Activated CD4-positive, alpha-beta T cell treated with anti-CD3 and anti-CD28 coated beads for 1 hour (primary cell): Measurements from ENCODE around the gene SPRR3.
"Not testable (repeated sequence)": the region's sequence is repeated elsewhere in the genome, so short reads cannot be mapped to it uniquely, and the experiment has no call there.

Experiments used
- DNase-seq: peaks from one replicate; pipeline ENCODE4 v3.0.0-alpha.2; 2020

Gene SPRR3

DNA sequence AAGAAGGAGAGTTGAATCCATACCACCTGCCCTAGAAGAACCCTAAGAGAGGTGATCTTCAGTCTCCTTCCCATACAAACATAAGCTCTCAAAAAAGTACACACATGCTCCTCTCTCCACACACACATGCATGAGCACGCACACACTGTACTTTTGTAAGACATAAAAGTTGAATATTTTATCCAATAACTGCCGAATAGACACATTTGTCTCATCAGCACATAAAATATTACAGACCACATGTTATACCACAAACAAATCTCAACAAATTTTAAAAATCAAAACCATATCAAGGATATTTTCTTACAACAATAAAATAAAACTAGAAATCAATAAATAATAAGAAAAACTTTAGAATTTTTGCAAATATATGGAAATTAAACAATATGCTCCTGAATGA is 15.0 kb upstream of the SPRR3 start:
- no peak for DNase-seq

DNA sequence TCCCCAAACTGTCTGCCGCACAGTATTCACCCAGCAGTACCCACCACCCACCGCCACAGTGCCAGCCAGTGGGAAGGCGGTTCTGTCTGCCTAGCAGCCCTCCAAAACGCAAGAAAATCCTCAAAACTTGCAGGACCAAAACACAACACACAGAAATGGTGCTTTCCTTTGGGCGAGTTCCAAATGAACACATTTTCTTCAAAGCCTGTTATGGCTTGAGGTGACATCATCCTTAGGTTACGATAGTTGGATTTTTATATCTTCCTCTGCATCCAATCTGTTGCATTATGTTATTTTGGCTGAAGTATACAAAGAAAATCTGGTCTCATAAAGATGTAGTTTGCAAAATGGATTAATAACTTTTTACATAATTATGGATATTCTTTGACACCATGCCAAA is 8.4 kb upstream of the SPRR3 start:
- DNase-seq: no peak

DNA sequence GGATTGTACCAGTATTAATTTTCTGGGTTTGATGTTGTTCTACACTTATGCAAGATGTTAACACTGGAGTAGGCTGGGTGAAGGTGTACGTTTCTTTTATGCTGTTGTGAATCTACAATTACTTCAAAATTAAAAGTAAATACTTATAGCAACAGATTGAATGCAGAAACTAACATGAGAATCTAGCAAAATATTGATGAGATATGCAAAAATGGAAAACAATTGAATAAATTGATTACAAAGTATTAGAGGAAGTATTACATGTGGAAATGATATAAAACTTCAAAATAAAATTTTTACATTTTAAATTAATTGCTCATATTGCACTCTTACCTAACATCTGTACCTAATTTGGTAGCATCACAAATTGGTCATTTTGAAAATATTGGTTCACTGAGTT is 5.7 kb upstream of the SPRR3 start:
- no peak for DNase-seq

DNA sequence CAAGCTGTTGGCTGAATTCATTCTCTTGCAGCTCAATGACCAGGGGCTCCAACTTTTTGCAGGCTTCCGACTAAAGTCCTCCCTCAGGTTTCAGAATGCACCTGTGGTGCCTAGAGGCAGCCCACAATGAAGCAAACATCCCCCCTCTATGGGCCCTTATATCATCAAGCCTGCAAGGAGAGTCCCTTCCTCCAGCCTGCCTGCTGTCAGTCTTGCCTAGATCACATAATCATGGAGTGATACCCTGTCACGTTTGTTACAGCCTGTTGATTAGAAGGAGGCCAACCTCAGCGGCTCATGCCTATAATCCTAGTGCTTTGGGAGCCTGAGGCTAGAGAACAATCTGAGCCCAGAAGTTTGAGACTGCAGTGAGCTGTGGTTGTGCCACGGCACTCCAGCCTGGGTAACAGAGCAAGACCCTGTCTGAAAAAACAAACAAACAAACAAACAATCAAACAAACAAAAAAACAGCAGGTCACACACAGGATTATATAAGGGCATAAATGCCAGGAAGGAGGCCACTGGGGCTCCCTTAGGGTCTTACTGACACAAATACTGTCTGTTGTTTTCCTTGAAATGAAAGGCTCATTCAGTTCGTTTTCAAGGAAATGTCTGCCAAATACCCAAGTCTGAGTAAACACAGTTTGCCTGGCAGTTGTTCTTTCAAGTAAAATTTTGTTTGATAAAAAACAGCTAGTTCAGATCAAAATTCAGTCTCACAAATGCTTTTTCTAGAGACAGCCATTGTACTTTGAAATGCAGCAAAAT is 4.7 kb upstream of the SPRR3 start:
- no peak for DNase-seq

GRCh38 chr1:152997901-152998300 is 3.6 kb upstream of the SPRR3 start:
- no peak for DNase-seq

DNA sequence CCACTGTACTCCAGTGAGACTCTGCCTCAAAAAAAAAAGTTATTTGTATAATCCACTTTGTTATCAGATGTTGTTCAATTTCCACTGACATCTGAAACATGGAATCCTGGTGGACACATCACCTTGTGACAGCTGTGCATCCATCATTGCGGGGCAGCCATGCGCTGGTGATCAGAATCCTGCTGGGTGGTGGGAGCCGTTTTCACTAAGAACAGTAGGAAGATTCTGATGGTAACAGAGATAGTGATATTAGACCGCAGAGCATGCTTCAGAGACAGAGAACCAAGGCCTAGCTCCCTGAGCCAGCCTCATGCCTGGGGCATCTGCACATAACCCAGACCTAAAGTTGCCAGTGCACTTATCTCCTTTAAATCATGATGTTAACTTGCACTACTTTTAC is 3.1 kb upstream of the SPRR3 start:
- no peak for DNase-seq

DNA sequence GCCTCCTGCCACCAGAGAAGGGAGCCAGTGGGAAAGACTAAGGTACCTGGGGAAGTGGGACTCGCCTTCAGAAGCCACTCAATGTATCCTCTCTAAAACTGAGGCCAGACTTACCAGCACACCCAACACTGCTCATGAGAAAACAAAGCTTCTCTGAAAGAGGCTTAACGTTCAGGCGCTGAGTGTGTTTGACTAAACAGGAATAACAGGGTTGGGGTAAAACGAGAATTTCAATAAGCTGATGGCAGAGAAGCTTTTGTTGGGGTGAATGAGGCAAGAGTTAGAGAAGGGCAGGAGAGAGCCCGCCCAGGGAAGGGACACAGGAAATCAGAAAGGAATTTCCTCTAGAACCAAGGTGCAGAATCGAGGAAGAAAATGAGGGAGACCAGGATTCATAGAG is 1.7 kb upstream of the SPRR3 start:
- no peak for DNase-seq

DNA sequence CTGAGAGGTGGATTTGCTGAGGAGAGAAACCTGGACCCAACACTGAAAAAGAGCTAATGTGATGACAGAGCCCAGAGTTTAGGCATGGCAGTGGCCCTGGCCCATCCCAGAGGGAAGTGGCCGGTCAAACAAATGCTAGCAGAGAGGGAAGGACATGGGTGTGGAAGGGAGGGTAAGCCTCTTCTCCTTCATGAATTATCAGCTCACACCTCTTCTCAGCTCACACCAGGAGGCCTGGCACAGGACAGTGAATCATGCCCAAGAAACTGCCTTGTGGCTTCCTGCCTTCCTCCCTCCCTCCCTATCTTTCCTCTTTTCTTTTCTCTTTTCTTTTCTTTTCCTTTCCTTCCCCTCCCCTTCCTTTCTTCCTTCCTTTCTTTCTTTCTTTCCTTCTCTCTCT is 1.3 kb upstream of the SPRR3 start:
- no peak for DNase-seq

GRCh38 chr1:153011235-153011758 is 9.7 kb downstream of the SPRR3 start:
- DNase-seq: not testable (repeated sequence)

DNA sequence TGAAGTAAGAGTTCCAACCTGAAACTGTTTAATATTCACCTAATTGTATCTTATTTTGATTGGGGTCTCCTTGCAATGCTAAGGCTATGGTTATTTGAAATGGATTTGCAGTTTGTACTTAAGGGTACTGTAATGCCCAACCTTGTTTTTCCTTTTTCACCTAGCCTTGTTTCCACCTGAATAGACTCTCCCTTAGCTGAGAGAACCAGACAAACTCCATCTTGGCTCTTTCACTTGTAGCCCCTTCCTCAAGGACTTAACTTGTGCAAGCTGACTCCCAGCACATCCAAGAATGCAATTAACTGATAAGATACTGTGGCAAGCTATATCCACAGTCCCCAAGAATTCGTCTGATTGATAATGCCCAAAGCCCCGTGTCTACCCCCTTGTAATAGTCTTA is 20.3 kb downstream of the SPRR3 start:
- DNase-seq: not testable (repeated sequence)

GRCh38 chr1:153022340-153022739 is 20.8 kb downstream of the SPRR3 start:
- DNase-seq: not testable (repeated sequence)

GRCh38 chr1:153023109-153023508 is 21.6 kb downstream of the SPRR3 start:
- no peak for DNase-seq

DNA sequence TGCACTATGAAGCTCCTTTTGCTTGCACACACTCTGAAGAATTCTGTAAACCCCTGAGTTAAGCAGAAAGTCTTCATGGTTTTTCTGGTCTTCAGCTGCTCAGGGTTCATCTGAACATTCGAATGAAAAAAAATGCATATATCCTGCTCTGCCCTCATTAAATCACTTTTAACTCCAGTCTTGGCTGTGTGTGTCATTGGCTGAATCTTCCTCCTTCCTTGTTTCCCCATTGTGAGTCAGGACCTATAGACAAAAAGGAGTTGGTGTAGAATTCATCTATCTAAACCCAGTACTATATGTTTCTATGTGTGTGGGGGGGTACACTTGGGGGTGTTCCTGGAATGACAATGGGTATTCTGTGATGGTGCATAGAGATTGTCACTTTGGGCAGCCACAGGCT is 22.9 kb downstream of the SPRR3 start:
- DNase-seq: no peak

- no peak for DNase-seq
Measured at GRCh38 chr1:153025797-153026196, 24.2 kb downstream of the SPRR3 start.

- DNase-seq: no peak
Measured at GRCh38 chr1:153028766-153029165, 27.2 kb downstream of the SPRR3 start.

GRCh38 chr1:153030895-153031294 is 29.3 kb downstream of the SPRR3 start, which contains the start of gene SPRR1B:
Gene SPRR1B (plus strand): TSS chr1:153031203. CDS start chr1:153032346, 1,143 bp downstream.
- DNase-seq: no peak

DNA sequence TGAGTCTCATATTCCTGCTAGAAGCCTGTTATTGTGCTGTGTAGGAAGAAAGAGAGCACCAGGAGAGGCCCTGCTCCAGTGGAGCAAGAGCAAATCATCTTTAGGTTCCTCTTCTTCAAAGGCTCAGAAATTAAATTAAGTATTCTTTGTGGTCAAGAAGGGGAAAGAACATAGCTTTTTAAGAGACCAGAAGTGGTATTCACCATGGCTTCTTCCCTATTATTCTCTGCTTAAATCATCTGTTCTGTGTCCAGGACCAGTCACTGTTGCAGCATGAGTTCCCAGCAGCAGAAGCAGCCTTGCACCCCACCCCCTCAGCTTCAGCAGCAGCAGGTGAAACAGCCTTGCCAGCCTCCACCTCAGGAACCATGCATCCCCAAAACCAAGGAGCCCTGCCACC is 30.5 kb downstream of the SPRR3 start:
- no peak for DNase-seq

DNA sequence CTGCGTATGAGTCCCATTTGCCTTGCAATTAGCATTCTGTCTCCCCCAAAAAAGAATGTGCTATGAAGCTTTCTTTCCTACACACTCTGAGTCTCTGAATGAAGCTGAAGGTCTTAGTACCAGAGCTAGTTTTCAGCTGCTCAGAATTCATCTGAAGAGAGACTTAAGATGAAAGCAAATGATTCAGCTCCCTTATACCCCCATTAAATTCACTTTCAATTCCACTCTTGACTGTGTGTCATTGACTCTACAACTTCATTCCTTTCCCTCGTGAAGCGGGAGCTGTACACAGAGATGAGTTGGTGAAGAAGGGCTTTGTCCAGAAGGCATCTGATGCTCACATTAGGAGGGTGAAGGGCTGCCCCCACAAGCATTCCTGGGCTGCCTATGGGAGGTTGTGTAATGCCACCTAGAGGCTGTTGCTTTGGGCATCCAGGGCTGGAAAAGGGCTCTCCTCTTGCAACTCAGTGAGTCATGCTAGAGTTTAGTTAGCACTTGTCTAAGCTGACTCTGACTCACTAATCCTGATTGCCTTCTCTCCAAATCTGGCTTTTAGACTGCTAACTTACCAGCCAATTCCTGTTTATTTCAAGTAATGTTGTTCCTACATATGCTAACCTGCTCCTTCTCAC is 31.2 kb downstream of the SPRR3 start:
- DNase-seq: no peak

DNA sequence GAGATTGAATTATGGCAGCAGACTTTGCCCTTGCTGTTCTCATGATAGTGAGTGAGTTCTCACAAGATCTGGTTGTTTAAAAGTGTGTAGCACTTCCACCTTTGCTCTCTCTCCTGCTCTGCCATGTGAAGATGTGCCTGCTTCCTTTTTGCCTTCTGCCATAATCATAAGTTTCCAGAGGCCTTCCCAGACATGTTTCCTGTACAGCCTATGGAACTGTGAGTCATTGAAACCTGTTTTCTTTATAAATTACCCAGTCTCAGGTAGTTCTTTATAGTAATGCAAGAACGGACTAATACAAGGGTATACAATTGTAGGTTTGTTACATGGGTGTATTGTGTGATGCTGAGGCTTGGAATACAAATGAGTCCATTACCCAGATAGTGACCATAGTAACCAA is 33.7 kb downstream of the SPRR3 start:
- DNase-seq: no peak

- DNase-seq: no peak
Measured at GRCh38 chr1:153040950-153041631, 39.5 kb downstream of the SPRR3 start, which contains the start of gene SPRR2D. Gene SPRR2D (minus strand): TSS chr1:153041120. CDS start chr1:153040346, 774 bp downstream.

DNA sequence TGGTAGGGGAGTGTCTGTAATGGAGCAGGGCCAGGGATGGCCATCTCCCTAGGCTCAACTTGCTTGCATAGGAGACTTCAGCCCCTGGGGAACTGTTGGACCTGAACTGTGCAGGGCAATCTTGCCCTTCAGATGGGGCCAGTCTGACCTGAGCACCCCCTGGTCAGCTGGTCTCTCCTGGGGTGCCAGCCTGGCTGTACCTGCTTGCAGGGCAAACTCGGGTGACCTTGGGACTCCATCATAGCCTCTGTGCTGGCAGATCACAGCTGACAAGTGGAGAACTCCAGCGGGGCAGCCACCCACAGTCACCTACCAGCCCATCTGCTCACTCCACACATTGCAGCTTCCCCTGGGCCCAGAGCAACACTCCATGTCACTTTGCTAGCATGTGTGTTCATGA is 47.7 kb downstream of the SPRR3 start:
- no peak for DNase-seq
